NCI-H128 (cell line): ENCODE data around the gene CASP10.
"Not testable (repeated sequence)": the region's sequence is repeated elsewhere in the genome, so short reads cannot be mapped to it uniquely, and the experiment has no call there.

ENCODE experiments used
- DNase-seq: peaks from one replicate; lab custom pipeline; 2025; ENCODE audit not compliant: unreplicated experiment; lab: John Stamatoyannopoulos, UW

CASP10 gene

GRCh38 chr2:201182650-201183364 is at the start of gene CASP10:
CASP10 (plus strand) TSS chr2:201183141; CDS start chr2:201185778, 2,637 bp downstream.
- no peak for DNase-seq

GRCh38 chr2:201135386-201135785 is 47.6 kb upstream of the CASP10 start:
- DNase-seq, result no peak

GRCh38 chr2:201136889-201137321 is 46.0 kb upstream of the CASP10 start:
- no peak for DNase-seq

- DNase-seq, result no peak
These were observed 45.2 kb upstream of the CASP10 start for GRCh38 chr2:201137505-201138400.

GRCh38 chr2:201138401-201138970 is 44.5 kb upstream of the CASP10 start:
- DNase-seq, result no peak

- DNase-seq, result not testable (repeated sequence)
These were observed 43.8 kb upstream of the CASP10 start for GRCh38 chr2:201138986-201139781.

- DNase-seq, result no peak
These were observed 42.9 kb upstream of the CASP10 start for GRCh38 chr2:201139836-201140604.

- DNase-seq, result no peak
These were observed 38.6 kb upstream of the CASP10 start for GRCh38 chr2:201144101-201145051.

GRCh38 chr2:201148434-201148990 is 34.4 kb upstream of the CASP10 start:
- DNase-seq, result no peak

GRCh38 chr2:201149064-201149820 is 33.7 kb upstream of the CASP10 start:
- no peak for DNase-seq

GRCh38 chr2:201149821-201150165 is 33.1 kb upstream of the CASP10 start:
- DNase-seq, result not testable (repeated sequence)

GRCh38 chr2:201150454-201151020 is 32.4 kb upstream of the CASP10 start:
- DNase-seq, result no peak

GRCh38 chr2:201151127-201151981 is 31.6 kb upstream of the CASP10 start:
- no peak for DNase-seq

GRCh38 chr2:201152517-201152916 is 30.4 kb upstream of the CASP10 start:
- no peak for DNase-seq

GRCh38 chr2:201152999-201153815 is 29.7 kb upstream of the CASP10 start:
- no peak for DNase-seq
